SK-N-MC (cell line): Measurements from ENCODE around the gene ZC3H7A.

ENCODE experiments used
- DNase-seq: peaks from one replicate; pipeline ENCODE4 v3.0.0-alpha.2; 2011; ENCODE audit warnings: low read depth, low spot score
- H3K27ac ChIP-seq: fragments of 200-600 bp; sonication (generic); 2 replicates; pipeline ENCODE4 v1.5.1; 2016; ENCODE audit warnings: mixed run types
- H3K36me3 ChIP-seq: fragments of 200-600 bp; sonication (generic); 2 replicates; pipeline ENCODE4 v1.6.1; 2017; ENCODE audit warnings: antibody characterized with exemption, low read length, mixed read lengths; ENCODE audit not compliant: insufficient read depth
- H3K4me3 ChIP-seq: fragments of 200-600 bp; sonication (generic); 2 replicates; pipeline ENCODE4 v1.5.1; 2016
- H3K9ac ChIP-seq: fragments of 200-600 bp; sonication (generic); 2 replicates; pipeline ENCODE4 v1.8.0; 2017; ENCODE audit warnings: mixed run types, mixed read lengths; ENCODE audit not compliant: insufficient read length
- H3K9me3 ChIP-seq: fragments of 200-600 bp; sonication (generic); 2 replicates; pipeline ENCODE4 v1.6.1; 2017; ENCODE audit warnings: low read depth, mild to moderate bottlenecking, antibody characterized with exemption, low read length, moderate library complexity, mixed read lengths
- EZH2 ChIP-seq: fragments of 200-600 bp; sonication (generic); IDR thresholded peaks from one replicate; pipeline ENCODE4 v1.6.1; 2017; ENCODE audit warnings: antibody characterized with exemption
- FOXP2 ChIP-seq: optimal IDR thresholded peaks from 2 replicates; pipeline ENCODE3; 2011; ENCODE audit warnings: mild to moderate bottlenecking, moderate library complexity; ENCODE audit not compliant: insufficient read depth; ENCODE audit errors: extremely low read length, control extremely low read depth
- POLR2AphosphoS5 ChIP-seq: IDR thresholded peaks from 2 replicates; pipeline ENCODE4 v1.6.1; 2012; ENCODE audit warnings: mild to moderate bottlenecking, low read depth, low read length, borderline replicate concordance

The ZC3H7A gene

DNA sequence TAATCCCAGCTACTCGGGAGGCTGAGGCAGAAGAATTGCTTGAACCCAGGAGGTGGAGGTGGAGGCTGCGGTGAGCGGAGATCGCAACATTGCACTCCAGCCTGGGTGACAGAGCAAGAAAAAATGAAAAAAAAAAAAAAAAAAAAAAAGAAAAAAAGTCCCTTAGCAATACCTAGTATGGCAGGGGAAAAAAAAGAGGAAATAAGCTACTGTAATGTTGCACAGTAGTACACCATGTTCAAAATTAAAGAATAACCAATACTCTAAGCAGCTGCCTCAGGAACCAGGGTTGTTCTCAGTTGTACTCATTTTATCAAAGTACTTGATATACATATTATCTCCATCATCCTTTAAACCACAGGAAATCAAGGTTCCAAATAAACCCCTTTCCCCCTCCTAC, 37.1 kb downstream of the ZC3H7A start:
- H3K4me3 ChIP-seq = no peak overlapping the region
- no peak for DNase-seq
- TF ChIP-seq FOXP2 (no peak), POLR2AphosphoS5 (no peak), EZH2 (no peak)
- H3K36me3 ChIP-seq = peaks cover 83% of the 10 kb centered on the region
- H3K9ac ChIP-seq = no peak overlapping the region
- no peak overlapping the region for H3K27ac ChIP-seq
- no peaks in the 10 kb centered on the region for H3K9me3 ChIP-seq

DNA sequence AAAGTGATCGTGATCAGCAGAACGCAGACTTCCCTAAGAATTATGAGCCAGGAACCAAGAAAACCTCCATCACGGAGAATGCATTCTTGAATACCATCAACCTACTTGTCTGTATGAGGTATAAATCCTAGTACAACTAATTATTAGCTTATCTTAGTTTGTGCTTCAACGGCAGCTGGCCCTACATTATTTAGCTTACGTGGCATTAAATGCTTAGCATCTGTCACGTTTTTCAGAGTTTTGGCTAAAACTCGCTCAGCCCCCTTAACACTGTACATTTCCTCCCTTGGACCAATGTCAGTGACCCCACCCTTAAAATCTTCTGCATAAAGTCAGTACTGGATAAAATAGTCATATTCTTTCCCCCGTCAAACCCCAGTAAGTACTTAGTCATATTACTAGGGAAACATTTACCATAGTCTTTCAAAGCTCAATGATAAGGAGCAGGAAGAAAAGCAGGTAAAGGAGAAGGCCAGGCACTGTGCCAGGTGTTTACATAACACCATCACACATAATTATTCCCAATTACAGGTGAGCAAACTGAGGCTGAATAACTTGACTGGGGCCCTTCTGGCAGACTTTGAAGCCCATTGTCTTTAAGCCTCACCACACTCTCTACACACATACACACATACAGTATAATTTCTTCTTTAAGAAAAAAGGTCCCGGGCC, 37.8 kb downstream of the ZC3H7A start:
- Histone ChIP-seq H3K4me3 (no peak overlapping the region), H3K9me3 (no peaks in the 10 kb centered on the region), H3K9ac (no peak overlapping the region), H3K27ac (no peak overlapping the region), H3K36me3 (peaks cover 76% of the 10 kb centered on the region)
- TF ChIP-seq EZH2 = no peak
- no peak for TF ChIP-seq FOXP2
- TF ChIP-seq POLR2AphosphoS5 = no peak
- no peak for DNase-seq

DNA sequence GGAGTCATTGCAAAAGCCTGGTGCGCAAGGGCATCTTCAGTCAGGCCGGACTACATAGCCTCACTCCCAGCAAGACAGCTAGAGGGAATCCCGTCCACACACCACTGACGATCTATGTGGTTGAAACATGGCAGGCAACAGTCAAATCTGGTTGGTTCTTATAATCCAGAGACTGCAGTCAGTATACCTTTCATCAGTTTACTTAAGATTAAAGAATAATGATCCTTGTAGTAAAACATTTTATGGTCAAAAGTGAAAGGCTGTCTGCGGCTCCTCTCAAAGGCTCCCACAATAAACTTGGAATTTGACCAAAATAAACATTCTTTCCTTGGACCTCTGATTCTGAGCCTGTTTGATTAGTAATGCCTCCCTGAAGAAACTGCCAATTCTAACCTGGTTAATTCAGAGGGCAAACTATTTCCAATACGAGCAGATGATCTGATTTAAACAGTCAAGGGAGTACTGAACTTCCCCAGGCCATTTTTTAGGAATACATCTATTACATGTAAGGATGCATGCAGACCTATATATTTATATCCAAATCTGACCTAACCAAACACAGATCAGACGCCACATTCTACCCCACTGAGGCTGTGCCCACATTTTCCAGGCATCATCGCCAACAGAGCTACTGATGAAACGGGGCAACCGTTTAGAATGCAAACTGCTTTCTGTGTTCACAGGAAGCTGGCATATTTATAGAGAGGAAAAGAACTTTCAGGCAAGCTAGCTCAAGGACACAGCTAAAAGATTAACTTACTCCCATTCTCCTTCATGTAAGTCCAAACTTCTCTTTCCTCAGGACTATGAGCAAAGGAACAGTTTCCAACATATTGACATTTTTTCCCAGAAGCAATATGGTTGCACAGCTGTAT, 39.1 kb downstream of the ZC3H7A start:
- H3K9me3 ChIP-seq = no peaks in the 10 kb centered on the region
- no peak overlapping the region for H3K9ac ChIP-seq
- H3K27ac ChIP-seq = no peak overlapping the region
- no peak for DNase-seq
- H3K36me3 ChIP-seq = peaks cover 81% of the 10 kb centered on the region
- H3K4me3 ChIP-seq = no peak overlapping the region
- no peak for TF ChIP-seq FOXP2
- no peak for TF ChIP-seq POLR2AphosphoS5
- TF ChIP-seq EZH2 = no peak

DNA sequence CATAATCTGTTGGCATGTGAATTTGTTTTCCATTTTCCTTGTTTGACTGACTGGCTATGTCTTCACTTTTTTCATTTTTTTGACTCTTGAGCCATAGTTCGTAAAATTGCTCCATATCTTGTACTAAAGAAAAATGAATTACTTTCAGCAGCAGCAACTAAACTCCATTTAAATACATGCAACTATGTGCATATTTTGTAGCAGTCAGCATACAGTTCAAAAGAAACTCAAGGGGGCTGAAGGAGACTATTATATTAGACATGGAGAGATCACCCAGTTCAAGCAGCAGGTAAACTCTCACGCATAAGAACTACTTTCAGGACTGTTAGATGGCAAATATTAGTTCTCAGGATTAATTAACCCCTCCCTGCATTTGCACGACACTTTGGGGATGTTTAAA, 40.8 kb downstream of the ZC3H7A start:
- no peak for TF ChIP-seq EZH2
- TF ChIP-seq FOXP2 = no peak
- TF ChIP-seq POLR2AphosphoS5 = no peak
- DNase-seq = no peak
- H3K36me3 ChIP-seq = peaks cover 79% of the 10 kb centered on the region
- no peak overlapping the region for H3K27ac ChIP-seq
- no peaks in the 10 kb centered on the region for H3K9me3 ChIP-seq
- H3K4me3 ChIP-seq = no peak overlapping the region
- H3K9ac ChIP-seq = no peak overlapping the region

DNA sequence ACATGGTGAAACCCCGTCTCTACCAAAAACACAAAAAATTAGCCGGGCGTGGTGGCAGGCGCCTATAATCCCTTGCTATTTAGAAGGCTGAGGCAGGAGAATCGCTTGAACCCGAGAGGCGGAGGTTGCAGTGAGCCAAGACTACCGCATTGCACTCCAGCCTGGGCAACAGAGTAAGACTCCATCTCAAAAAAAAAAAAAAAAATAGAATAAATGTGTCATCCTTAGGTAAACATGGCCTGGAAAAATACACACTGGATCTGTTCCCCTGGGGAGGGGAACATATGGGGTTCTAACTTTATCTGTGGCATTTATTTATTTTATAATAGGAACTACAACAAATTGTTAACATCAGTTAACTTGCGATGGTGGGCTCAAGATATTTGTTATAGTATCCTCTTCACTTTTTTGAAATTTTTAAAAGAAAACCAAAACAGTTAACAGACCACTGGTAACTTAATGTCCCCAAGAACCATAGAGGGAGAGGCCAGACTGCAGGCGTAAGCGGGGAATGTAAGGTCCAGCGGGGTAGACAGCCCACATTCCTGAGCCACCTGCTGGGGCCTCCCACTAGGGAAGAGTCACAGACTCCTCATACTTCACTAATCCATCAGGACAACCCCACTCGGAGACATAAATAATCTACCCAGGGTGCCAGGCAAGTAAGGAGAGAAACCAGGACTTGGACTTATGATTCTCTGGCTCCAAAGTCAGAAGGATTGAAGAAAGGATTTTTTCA, 41.9 kb downstream of the ZC3H7A start:
- no peaks in the 10 kb centered on the region for H3K9me3 ChIP-seq
- H3K36me3 ChIP-seq = peaks cover 79% of the 10 kb centered on the region
- H3K4me3 ChIP-seq = no peak overlapping the region
- no peak overlapping the region for H3K9ac ChIP-seq
- DNase-seq = no peak
- no peak overlapping the region for H3K27ac ChIP-seq
- TF ChIP-seq EZH2 (no peak), POLR2AphosphoS5 (no peak), FOXP2 (no peak)

DNA sequence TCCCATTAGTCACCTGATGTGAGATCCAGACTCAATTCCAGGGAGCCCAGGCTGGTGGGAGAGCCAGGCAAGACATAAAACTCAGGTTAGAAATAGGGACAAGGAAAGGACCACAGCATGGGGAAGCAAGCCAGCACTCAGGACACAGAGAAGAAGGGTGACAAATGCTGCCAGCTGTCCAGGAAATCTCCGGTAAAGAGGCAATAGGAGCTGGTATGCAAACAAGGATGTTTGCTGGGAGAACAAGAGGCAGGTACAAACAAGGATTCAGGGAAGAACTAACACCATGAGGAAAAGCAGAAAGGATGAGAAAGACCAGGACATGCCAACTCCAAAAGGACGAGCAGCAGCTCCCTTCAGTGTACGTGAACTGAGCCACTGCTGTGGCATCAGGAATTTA, 44.2 kb downstream of the ZC3H7A start:
- Histone ChIP-seq H3K27ac (no peak overlapping the region), H3K36me3 (peaks cover 69% of the 10 kb centered on the region), H3K4me3 (no peak overlapping the region), H3K9me3 (no peaks in the 10 kb centered on the region), H3K9ac (no peak overlapping the region)
- DNase-seq = no peak
- no peak for TF ChIP-seq EZH2
- no peak for TF ChIP-seq FOXP2
- TF ChIP-seq POLR2AphosphoS5 = no peak

DNA sequence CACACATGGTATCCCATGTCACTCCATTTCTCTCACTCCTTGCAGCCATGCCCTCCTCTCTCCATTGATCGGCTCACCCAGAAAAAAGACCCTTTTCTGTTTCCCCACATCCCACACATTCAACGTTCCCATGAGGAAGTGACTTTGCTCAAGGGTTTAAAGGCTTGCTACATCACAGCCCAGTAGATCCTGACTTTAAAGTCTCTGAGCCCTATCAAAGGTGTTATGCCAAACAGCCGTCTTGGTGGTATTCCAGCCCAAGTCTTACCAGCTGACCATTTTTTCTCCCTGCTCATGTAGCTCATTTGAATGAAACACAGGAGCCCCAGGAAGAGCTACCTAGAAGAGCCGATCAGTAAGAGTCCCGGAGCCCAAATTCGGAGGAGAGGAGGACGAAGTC, 47.0 kb downstream of the ZC3H7A start:
- Histone ChIP-seq H3K9ac (no peak overlapping the region), H3K9me3 (no peaks in the 10 kb centered on the region), H3K4me3 (no peak overlapping the region), H3K36me3 (peaks cover 45% of the 10 kb centered on the region), H3K27ac (no peak overlapping the region)
- TF ChIP-seq FOXP2 (no peak), POLR2AphosphoS5 (no peak), EZH2 (no peak)
- no peak for DNase-seq
